ENCODE data around the gene MSI2. TPM values are rescaled to one million over a fixed set of nuclear protein-coding genes. Genes with fewer than 3 reads are reported as not detected.

MSI2 gene
- total RNA-seq, 1 experiment from 2014 or later, result 174 TPM

GRCh38 chr17:57467226-57467625 lies 210.9 kb downstream of the MSI2 start:
- Mint-ChIP-seq H3K27me3 (ENCODE audit: insufficient read depth, unreplicated experiment) (no peaks in the 10 kb centered on the region), H3K36me3 (ENCODE audit: insufficient read depth, unreplicated experiment) (peaks cover 44% of the 10 kb centered on the region), H3K27ac (ENCODE audit: unreplicated experiment) (no peak overlapping the region), H3K4me1 (ENCODE audit: low read depth, unreplicated experiment) (peaks cover 8% of the 10 kb centered on the region), H3K4me3 (ENCODE audit: unreplicated experiment) (no peak overlapping the region), H3K9me3 (ENCODE audit: unreplicated experiment) (peaks cover 11% of the 10 kb centered on the region)
- no TSS peak for BruUV-seq (replicated peaks)
- TF ChIP-seq CTCF (IDR thresholded peaks at IDR 0.05; ENCODE audit: insufficient read depth in 1 of 2, low read depth in 1 of 2, low read length in 1 of 2, severe bottlenecking in 1 of 2, unreplicated experiment in 1 of 2), result no peak
- Histone ChIP-seq H3K9me3 (no peaks in the 10 kb centered on the region), H3K4me1 (no peaks in the 10 kb centered on the region), H3K4me3 (ENCODE audit: low read depth, low read length) (no peak overlapping the region), H3K27me3 (replicated peaks; ENCODE audit: control insufficient read depth, insufficient read depth, low read length) (no peaks in the 10 kb centered on the region), H3K36me3 (ENCODE audit: control insufficient read depth, insufficient read depth, low read length) (no peaks in the 10 kb centered on the region; the same call in 1 of the 2 replicates)
- DNase-seq, result no peak
- intact Hi-C loops (cut with micrococcal nuclease; ENCODE audit: unreplicated experiment), result no loop called here
- ChIA-PET CTCF (no interaction called here), POLR2A (no interaction called here)

- Histone ChIP-seq H3K36me3 (ENCODE audit: control insufficient read depth, insufficient read depth, low read length) (no peaks in the 10 kb centered on the region; the same call in 1 of the 2 replicates), H3K9me3 (no peaks in the 10 kb centered on the region), H3K4me1 (no peaks in the 10 kb centered on the region), H3K4me3 (ENCODE audit: low read depth, low read length) (no peak overlapping the region), H3K27me3 (replicated peaks; ENCODE audit: control insufficient read depth, insufficient read depth, low read length) (no peaks in the 10 kb centered on the region)
- peaks cover 45% of the 10 kb centered on the region for H3K36me3 Mint-ChIP-seq (ENCODE audit: insufficient read depth, unreplicated experiment)
- ChIA-PET CTCF (no interaction called here), POLR2A (no interaction called here)
- H3K27me3 Mint-ChIP-seq (ENCODE audit: insufficient read depth, unreplicated experiment), result no peaks in the 10 kb centered on the region
- intact Hi-C loops (cut with micrococcal nuclease; ENCODE audit: unreplicated experiment), result no loop called here
- peaks cover 11% of the 10 kb centered on the region for H3K9me3 Mint-ChIP-seq (ENCODE audit: unreplicated experiment)
- no peak overlapping the region for H3K27ac Mint-ChIP-seq (ENCODE audit: unreplicated experiment)
- BruUV-seq (replicated peaks), result no TSS peak
- TF ChIP-seq CTCF (IDR thresholded peaks at IDR 0.05; ENCODE audit: insufficient read depth in 1 of 2, low read depth in 1 of 2, low read length in 1 of 2, severe bottlenecking in 1 of 2, unreplicated experiment in 1 of 2), result no peak
- H3K4me3 Mint-ChIP-seq (ENCODE audit: unreplicated experiment), result no peak overlapping the region
- DNase-seq, result no peak
- H3K4me1 Mint-ChIP-seq (ENCODE audit: low read depth, unreplicated experiment), result peaks cover 6% of the 10 kb centered on the region
These were observed 211.5 kb downstream of the MSI2 start for GRCh38 chr17:57467801-57468200.

- no peak overlapping the region for H3K27ac Mint-ChIP-seq (ENCODE audit: unreplicated experiment)
- Histone ChIP-seq H3K36me3 (ENCODE audit: control insufficient read depth, insufficient read depth, low read length) (no peaks in the 10 kb centered on the region; the same call in 1 of the 2 replicates), H3K9me3 (no peaks in the 10 kb centered on the region), H3K4me1 (no peaks in the 10 kb centered on the region), H3K4me3 (ENCODE audit: low read depth, low read length) (no peak overlapping the region), H3K27me3 (replicated peaks; ENCODE audit: control insufficient read depth, insufficient read depth, low read length) (no peaks in the 10 kb centered on the region)
- DNase-seq, result no peak
- intact Hi-C loops (cut with micrococcal nuclease; ENCODE audit: unreplicated experiment), result no loop called here
- no peak for TF ChIP-seq CTCF (IDR thresholded peaks at IDR 0.05; ENCODE audit: insufficient read depth in 1 of 2, low read depth in 1 of 2, low read length in 1 of 2, severe bottlenecking in 1 of 2, unreplicated experiment in 1 of 2)
- ChIA-PET CTCF (no interaction called here), POLR2A (no interaction called here)
- no TSS peak for BruUV-seq (replicated peaks)
- H3K4me3 Mint-ChIP-seq (ENCODE audit: unreplicated experiment), result no peak overlapping the region
- H3K27me3 Mint-ChIP-seq (ENCODE audit: insufficient read depth, unreplicated experiment), result no peaks in the 10 kb centered on the region
- H3K36me3 Mint-ChIP-seq (ENCODE audit: insufficient read depth, unreplicated experiment), result peaks cover 39% of the 10 kb centered on the region
- peaks cover 6% of the 10 kb centered on the region for H3K4me1 Mint-ChIP-seq (ENCODE audit: low read depth, unreplicated experiment)
- H3K9me3 Mint-ChIP-seq (ENCODE audit: unreplicated experiment), result peaks cover 11% of the 10 kb centered on the region
These were observed 212.8 kb downstream of the MSI2 start for GRCh38 chr17:57468932-57469775.
